AG09319 (cell line): ENCODE data around the gene NCOA6.
A peak's percentile ranks its signal among the peaks of the same experiment; 100 is the strongest.
"Not testable (repeated sequence)": the region's sequence is repeated elsewhere in the genome, so short reads cannot be mapped to it uniquely, and the experiment has no call there.

ENCODE experiments used
- DNase-seq: peaks from one replicate; pipeline ENCODE4 v3.0.0-alpha.2; 2010; ENCODE audit warnings: low read depth; ENCODE audit errors: extremely low read depth
- CTCF ChIP-seq: IDR thresholded peaks from 2 replicates; pipeline ENCODE4 v1.5.1; 2011; ENCODE audit warnings: low read depth, mild to moderate bottlenecking, inconsistent platforms, low read length, moderate library complexity

The NCOA6 gene

GRCh38 chr20:34720266-34720665 lies 105.2 kb downstream of the NCOA6 start:
- TF ChIP-seq CTCF: no peak
- no peak for DNase-seq

DNA sequence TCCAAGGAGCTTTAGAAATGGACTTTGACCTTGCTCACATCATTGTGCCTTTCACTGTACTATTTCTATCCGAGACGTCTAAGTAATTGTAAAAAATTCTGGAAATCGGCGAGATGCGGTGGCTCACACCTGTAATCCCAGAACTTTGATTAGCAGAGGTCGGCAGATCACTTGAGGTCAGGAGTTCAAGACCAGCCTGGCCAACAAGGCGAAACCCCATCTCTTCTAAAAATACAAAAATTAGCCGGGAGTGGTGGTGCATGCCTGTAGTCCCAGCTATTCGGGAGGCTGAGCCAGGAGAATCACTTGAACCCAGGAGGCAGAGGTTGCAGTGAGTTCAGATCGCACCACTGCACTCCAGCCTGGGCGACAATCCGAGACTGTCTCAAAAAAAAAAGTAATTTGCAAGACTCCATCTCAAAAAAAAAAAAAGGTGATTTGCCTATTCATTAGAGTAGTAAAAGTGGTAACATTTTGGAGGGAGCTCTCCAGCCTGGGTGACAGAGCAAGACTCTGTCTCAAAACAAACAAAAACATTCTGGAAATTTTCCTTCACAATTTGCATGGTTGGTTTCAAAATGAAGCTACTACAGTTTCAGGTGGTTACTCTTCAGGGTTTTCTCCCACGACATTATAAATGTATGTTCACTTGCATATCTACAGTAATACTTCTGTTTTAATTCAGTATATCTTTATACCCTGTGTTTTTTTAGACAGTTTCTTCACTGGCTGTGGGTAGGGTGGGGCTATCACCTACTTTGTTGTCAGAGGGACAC lies 106.0 kb downstream of the NCOA6 start:
- not testable (repeated sequence) for DNase-seq

DNA sequence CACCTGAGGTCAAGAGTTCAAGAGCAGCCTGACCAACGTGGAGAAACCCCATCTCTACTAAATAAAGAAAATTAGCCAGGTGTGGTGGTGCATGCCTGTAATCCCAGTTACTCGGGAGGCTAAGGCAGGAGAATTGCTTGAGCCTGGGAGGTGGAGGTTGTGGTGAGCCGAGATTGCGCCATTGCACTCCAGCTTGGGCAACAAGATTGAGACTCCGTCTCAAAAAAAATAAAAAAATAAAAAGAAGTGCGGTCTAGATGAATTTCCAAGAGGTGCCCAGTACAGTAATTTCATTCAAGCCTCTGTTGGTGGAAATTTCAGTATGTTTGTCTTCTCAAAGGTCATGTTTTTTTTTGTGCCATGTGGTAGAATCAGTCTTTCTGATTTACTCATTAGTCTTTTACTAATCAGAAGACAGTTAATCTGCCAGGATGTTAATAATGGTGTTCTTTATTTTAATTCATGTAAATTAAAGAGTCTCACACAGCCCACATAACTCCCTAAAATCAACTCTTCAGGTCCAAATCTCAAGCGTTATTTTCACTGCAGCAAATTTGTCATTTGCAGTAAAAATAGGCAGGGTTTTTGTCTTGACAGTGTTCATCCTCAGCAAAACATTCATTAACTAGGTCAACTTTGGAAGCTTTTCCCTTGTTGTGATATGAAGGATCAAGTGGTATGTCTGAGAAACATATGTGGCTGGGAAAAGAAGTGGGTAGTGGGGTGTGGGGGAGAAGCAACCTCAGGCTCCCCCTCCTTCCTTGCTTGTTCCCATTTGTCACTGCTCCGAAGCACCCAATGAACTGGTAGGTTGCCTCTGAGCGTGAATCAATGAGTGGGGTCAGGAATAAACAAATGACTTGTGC lies 108.0 kb downstream of the NCOA6 start:
- no peak for TF ChIP-seq CTCF
- DNase-seq: no peak

GRCh38 chr20:34716921-34717229 lies 108.6 kb downstream of the NCOA6 start:
- no peak for TF ChIP-seq CTCF
- no peak for DNase-seq

- no peak for TF ChIP-seq CTCF
- DNase-seq: no peak
Measured at GRCh38 chr20:34715384-34715783, 110.1 kb downstream of the NCOA6 start.

DNA sequence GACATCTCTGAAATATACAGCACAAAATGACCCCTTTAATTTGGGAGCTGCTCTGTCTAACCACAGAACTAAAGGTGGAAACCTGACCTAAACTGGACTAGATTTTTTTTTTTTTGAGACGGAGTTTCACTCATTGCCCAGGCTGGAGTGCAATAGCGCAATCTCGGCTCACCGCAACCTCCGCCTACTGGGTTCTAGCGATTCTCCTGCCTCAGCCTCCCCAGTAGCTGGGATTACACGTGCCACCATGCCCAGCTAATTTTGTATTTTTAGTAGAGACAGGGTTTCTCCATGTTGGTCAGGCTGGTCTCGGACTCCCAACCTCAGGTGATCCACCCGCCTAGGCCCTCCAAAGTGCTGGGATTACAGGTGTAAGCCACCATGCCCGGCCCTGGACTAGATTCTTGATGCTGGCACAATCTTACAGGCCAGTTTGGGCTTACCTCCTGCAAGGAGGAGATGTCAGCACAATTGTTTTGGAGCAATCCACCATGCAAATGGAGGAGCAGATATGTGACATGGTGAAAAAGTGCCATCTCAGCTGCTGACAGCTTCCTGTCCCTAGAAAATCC lies 111.4 kb downstream of the NCOA6 start:
- DNase-seq: not testable (repeated sequence)

DNA sequence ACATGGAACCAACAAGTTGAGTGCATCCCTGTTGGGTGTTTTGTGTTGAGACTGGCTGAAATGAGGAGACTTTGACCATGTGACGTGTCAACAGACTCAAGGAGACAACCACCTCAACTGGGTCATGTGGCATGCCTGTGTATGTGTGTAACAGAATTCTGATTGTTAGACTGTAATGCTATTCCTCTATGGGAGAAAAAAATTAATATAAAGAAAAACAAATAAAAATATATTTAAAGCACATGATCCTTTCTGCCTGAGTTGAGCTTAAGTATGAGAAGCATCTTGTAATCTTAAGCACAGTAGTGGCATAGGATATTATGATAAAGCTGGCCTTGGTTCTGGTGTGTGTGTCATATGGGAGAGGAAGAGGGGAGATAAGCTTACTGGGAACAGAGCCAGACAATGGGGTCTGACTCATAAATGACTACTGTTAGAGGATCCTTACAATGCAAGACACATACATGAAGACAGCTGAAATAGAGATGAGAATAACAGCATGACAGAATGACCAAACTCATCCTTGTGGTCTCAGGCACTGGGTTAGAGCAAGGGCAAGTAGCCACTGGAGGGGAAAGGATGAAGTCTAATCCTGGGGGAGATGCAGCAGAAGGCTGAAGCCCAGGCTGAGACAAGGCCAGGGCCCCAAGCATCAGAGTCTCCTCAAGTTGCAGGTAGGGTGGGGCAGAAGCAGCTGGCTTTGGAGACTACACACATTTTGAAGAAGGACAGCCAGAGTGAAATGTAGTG lies 112.1 kb downstream of the NCOA6 start:
- no peak for TF ChIP-seq CTCF
- peak; percentile 97 for DNase-seq
